Posterior cingulate gyrus (tissue), 11 donors: Measurements from ENCODE around the gene HIP1.
"Not testable (repeated sequence)": the region's sequence is repeated elsewhere in the genome, so short reads cannot be mapped to it uniquely, and the experiment has no call there.

Source experiments
- DNase-seq, 10 donors: peaks; one replicate each; pipeline versions ENCODE4 v3.0.0 to v3.0.0-alpha.2; 2020 to 2021; ENCODE audit warnings: mixed read lengths in 3 of 10
- intact Hi-C: fragments of 100-400 bp; cut with DNase I; formaldehyde crosslinking; loops from one replicate; pipeline ENCODE4 v1.15.1; 2023

Gene HIP1

GRCh38 chr7:75650062-75650461 lies 88.7 kb downstream of the HIP1 start:
- peak in 1 of 10 donors; percentile 78 for DNase-seq
- intact Hi-C loops = no loop called here

- intact Hi-C loops = loop anchor here (10.0 kb wide), 1 partner anchor 85 kb away; the partner anchor contains the start of gene HIP1
- peak in 1 of 10 donors; percentile 62 for DNase-seq
These were observed 89.3 kb downstream of the HIP1 start for GRCh38 chr7:75649462-75649861.

DNA sequence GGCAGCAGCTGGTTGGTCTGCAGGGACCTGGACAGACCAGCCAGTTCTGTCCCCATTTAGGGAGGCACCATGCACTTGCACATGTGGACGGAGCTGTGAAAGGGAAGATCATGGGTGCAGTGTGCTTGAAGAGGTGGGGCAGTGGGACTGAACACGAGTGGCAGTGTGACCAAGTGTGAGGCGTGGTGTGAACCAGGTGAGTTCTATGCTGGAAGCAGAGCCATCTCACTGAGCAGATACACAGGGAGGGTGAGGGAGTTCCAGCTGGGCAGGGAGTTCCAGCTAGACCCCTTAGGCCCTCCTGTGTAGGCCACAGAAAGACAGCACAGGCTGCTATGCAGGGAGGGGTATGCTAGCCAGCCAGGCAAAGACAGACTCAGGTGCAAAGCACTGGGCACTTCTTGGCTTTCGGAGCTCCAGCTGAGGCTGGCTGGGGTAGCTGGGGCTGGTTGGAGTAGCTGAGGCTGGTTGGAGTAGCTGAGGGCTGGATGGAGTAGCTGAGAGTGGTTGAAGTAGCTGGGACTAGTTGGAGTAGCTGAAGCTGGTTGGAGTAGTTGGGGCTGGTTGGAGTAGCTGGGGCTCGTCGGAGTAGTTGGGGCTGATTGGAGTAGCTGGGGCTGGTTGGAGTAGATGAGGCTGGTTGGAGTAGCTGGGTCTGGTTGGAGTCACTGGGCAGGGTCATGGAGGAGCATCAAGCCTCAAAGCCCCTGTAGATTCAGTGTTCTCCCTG lies 90.9 kb downstream of the HIP1 start:
- intact Hi-C loops = loop anchor here (10.0 kb wide), 1 partner anchor 87 kb away; the partner anchor contains the start of gene HIP1
- peak in 2 of 10 donors; percentile 26 to 65 for DNase-seq

DNA sequence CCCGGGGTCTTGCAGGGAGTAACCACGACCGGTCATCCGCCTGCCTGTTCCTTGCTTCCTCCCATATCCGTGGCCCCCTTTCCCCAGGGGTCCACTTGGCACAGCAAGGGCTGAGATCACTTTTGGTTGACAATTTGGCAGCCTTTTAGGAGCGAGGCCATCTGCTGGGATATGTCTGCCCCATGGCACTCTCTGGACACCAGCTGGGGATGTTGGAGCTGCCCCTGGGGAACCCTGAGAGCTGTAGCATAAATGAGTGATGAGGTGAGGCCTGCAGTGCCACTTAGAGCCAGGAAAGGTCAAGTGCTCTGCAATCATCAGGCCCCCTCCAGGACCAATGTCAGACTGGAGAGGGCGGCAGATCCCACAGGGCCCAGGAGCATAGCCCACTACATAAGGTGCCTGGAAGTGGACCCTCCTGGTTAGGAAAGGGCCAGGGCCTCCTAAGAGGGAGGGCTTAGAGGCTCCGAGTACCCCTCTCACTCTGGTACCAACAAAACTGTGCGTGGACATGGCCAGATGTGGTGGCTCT lies 92.1 kb downstream of the HIP1 start:
- intact Hi-C loops = loop anchor here (10.0 kb wide), 1 partner anchor 88 kb away; the partner anchor contains the start of gene HIP1
- DNase-seq = peak in 2 of 10 donors; percentile 25 to 37

GRCh38 chr7:75645570-75645969 lies 93.2 kb downstream of the HIP1 start:
- intact Hi-C loops = loop anchor here (10.0 kb wide), 1 partner anchor 89 kb away; the partner anchor contains the start of gene HIP1

GRCh38 chr7:75644589-75644988 lies 94.2 kb downstream of the HIP1 start:
- peak in 2 of 10 donors; percentile 5 to 12 for DNase-seq
- intact Hi-C loops = loop anchor here (10.0 kb wide), 1 partner anchor 90 kb away; the partner anchor contains the start of gene HIP1

More at GRCh38 chr7:75645570-75645969, 93.2 kb downstream of the HIP1 start:
- no peak for DNase-seq

DNA sequence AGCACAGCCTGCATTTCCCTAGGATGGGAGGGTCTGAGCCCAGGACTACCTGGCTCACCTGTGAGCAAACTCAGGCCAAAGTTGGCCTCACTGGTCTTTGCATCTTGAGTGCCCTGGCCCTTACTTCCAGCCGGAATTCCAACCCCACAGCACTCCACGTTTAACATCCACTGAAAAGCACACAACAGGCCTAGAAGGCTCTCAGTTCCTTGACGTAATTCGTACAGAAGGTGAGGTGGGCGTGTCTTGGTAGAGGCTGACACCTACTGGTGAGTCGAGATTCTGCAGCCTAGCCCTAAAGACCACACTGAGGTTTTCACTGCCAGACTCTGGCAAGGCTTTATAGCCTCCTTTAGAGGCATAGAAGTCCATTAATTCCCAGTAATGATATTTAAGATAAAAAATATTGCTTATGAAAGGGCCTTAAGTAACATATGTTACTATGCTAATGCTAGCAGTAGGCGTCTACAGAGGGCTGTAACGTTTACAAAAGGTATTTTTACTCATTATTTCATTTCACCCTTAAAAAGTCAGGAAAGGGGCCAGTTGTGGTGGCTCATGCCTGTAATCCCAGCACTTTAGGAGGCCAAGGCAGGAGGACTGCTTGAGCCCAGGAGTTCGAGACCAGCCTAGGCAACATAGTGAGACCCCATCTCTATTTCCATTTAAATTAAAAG lies 95.8 kb downstream of the HIP1 start:
- intact Hi-C loops = loop anchor here (10.0 kb wide), 1 partner anchor 92 kb away; the partner anchor contains the start of gene HIP1
- peak in 1 of 10 donors; percentile 79 for DNase-seq

GRCh38 chr7:75640201-75640600 lies 98.5 kb downstream of the HIP1 start:
- DNase-seq = peak in 2 of 10 donors; percentile 49 to 64
- intact Hi-C loops = loop anchor here (10.0 kb wide), 1 partner anchor 95 kb away; the partner anchor contains the start of gene HIP1

- intact Hi-C loops = loop anchor here (1.0 to 10.0 kb wide), 3 partner anchors 29 to 95 kb away; partner anchors contain the start of gene HIP1
- DNase-seq = peak in 1 of 10 donors; percentile 75
These were observed 98.9 kb downstream of the HIP1 start for GRCh38 chr7:75639886-75640190.

DNA sequence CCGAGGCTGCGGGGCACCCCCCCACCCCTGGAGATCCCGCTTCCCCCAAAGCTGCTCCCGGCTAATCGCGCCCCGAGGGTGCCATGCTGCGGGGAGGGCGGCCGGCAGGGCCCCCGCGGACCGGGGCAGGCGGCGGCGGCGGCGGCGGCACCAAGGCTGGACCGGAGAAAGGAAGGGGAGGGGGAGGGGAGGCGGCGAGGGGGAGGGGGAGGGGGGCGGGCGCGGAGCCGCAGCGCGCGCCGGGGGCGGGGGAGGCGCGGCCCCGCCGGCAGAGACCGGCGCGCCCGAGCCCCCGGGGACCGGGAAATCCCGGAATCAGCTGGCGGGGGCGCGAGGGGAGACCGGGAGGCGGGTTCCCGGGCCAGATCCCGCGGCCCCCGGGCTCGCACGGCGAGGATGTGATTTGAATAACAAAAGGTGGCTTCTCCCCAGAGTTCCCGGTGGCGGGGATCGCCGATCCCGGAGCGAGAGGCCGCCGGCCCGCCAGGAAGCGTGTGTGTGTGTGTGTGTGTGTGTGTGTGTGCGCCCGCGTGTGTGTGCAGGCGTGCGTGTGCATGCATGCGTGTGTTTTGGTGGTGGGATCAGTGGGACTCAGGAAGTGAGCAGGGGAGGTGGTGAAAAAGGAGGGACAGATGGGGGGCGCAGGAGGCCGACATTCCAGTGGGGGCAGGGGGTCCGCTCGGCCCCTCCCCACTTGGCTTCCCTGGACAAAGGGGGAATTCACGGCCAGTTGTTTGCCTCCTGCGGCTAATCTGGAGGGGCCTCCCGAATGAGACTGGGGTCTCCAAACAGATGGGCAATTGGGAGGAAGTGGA lies 99.5 kb downstream of the HIP1 start:
- DNase-seq = peak in 8 of 10 donors; percentile 34 to 89 (median 56)
- intact Hi-C loops = loop anchor here (1.0 to 2.0 kb wide), 2 partner anchors 28 to 40 kb away; no protein-coding TSS in a partner anchor

DNA sequence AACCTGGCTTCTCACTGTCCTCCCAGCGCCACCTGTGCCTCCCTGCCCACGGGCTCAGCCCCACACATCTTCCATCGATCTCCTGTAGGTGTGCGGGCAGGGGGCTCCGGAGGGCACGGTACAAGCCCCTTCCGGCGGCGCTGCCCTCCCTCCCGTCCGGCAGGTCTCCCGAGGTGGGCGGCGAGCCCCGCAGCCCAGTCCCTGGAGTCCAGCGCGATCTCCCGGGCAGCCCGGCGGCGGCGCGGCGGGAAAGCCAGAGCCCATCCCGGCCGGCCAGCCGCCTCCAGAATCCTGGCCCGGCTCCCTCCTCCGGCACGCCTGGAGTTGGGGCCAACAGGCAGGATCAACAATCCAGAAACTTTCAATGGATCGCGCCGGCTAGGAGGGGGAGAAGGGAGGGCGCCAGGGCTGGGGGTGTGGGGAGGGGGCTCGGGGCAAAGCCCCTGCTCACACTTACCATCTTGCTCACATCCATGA lies 100.1 kb downstream of the HIP1 start:
- peak in 9 of 10 donors; percentile 27 to 94 (median 61) for DNase-seq
- intact Hi-C loops = loop anchor here (1.0 to 2.0 kb wide), 2 partner anchors 28 to 39 kb away; no protein-coding TSS in a partner anchor

DNA sequence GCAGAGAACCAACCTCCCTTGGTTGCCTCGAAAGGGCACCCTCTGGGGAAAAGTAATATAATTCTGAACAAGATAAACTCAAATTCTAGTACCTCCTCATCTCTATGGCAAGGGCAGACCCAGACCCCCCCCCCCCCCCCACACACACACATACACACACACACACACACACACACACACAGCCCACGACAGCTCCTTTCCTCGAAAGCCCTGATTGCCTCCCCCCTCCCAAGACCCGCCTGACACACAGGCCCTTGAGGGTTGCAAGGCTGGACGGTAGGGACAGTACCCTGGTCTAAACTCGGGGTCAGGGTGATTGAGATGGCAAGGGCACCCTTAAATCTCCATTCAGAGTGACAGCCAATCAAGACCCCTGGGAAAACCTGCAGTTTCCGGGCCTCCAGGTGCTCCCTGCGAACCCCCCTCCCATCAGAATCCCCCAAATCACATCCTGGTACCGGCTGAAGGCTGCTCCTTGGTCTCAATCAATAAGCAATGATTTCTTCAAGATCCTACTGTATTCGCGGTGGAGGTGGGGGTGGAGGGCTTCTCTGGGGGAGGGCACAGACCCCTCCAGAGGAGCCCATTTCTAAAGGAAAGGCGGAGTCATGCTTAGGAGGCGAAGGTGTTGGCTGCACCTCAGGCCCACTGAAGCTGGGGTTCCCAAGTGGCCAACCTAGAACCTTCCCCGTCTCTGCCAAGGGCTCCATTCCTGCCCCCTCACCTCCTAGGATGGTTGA lies 100.7 kb downstream of the HIP1 start:
- DNase-seq = peak in 1 of 10 donors; percentile 20
- intact Hi-C loops = loop anchor here (2.0 kb wide), 1 partner anchor 27 kb away; no protein-coding TSS in a partner anchor

DNA sequence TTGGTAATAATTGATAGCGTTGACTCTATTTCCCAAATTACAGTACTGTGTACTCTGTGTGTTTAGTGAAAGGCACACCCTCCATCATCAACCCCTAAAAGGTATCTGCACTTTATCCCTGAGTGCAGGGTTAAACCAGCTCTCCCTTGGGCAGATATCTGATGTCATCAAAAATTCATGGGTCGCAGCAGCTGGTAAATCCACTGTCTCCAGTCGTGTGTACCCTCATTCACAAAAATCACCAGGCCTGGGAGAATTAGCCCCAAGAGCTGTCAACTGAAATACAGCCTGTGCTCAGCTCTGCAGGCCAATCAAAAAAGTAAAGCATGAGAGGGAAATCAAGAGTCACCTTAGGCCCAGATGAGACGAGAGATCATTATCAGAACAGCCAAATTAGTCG lies 103.7 kb downstream of the HIP1 start:
- no peak for DNase-seq
- intact Hi-C loops = no loop called here

- intact Hi-C loops, DNase-seq: not testable (repeated sequence)
These were observed 106.2 kb downstream of the HIP1 start for GRCh38 chr7:75632587-75632986.

DNA sequence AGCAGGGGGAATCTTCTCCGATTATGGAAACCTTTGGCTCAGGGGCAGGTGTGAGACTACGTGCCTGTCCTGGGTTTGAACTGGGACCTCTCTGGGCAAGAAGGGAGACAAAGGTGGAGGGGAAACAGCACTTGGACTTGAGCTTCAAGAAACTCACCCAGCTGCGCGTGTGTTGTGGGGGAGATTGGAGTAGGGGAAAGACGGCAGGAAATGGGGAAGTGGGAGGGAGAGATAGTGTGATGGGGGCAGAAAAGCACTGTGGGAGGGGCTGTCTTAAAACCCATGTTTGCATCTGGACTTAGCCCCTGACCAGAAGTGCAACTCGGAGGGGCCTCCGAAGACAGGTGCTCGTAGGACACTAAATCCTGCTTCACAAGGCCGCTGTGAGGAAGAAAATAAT lies 107.0 kb downstream of the HIP1 start:
- DNase-seq = peak in 1 of 10 donors; percentile 3
- intact Hi-C loops = no loop called here

DNA sequence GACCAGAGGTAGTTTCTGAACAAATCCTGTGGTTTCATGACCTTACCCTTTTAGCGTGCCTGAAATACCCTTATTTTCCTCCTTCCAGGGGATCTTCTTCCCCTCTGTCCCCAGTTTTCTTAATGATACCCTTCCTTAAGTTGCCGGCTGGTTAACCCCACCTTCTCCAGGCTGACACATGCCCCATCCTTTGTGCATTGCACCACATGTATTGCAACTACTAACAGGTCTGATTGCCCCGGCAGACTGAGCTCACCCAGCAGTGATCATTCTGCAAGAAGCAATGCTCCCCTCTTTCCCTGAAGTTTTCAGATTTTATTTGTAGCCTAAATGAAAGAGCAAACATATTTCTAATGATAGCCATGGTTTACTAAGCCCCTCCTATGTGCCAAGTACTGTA lies 108.2 kb downstream of the HIP1 start:
- no peak for DNase-seq
- intact Hi-C loops = no loop called here

- intact Hi-C loops = no loop called here
- peak in 8 of 10 donors; percentile 34 to 92 (median 64) for DNase-seq
These were observed 109.7 kb downstream of the HIP1 start for GRCh38 chr7:75629044-75629443.

DNA sequence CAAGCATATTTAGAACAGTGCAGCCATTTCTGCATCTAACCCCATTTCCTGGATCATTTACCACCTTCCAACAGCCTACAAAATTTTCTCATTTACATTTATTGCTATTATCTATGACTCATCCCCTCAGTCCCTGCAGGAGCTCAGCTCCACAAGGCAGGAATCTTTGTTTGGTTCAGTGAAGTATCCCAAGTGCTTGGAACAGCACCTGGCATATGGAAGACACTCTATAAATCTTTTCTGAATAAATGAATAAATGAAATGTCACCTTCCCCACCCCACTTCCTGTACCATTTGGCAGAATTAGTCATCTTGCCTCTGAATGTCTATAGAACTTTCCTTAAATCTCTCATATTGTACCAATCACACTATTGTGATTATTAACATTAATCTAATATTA lies 110.7 kb downstream of the HIP1 start:
- intact Hi-C loops = no loop called here
- DNase-seq = no peak

DNA sequence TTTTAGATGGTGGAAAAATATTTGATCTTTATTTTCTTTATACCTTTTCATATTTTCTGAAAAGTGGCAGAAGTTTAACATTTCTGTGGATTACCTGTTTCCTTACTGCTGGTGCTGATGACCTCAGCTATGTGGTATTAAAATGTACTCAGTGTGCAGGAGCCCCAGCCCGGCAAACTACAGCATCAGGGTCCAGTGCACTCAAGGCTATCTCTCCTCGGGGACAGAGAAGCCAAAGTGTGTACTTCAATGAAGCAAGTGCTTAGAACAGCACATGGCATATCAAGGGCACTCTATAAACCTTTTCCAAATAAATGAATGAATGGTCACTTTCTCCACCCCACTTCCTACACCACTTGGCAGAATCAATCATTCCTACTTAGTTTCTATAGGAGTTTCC lies 111.8 kb downstream of the HIP1 start:
- intact Hi-C loops = no loop called here
- DNase-seq = no peak
